T47D (cell line): ENCODE measurements around the gene IGLL5.

ENCODE experiments used
- DNase-seq, 2 experiments: peaks; one replicate each; pipeline versions ENCODE4 v3.0.0 to v3.0.0-alpha.2; 2011 to 2012; ENCODE audit warnings: low read depth in 1 of 2, low spot score in 1 of 2
- JUND ChIP-seq: IDR thresholded peaks from 2 replicates; pipeline ENCODE4 v1.6.1; 2012; ENCODE audit warnings: low read depth
- in situ Hi-C: cut with HindIII; loops from 2 replicates; pipeline ENCODE4 v1.10.0; 2016; ENCODE audit warnings: low sequenced_read_pairs, low pct_unique_long_range_greater_than_20kb

IGLL5 gene

GRCh38 chr22:22853713-22854112 is 33.9 kb upstream of the IGLL5 start:
- DNase-seq = no peak
- TF ChIP-seq JUND = no peak
- in situ Hi-C loops = no loop called here

- no peak for DNase-seq
- no peak for TF ChIP-seq JUND
- in situ Hi-C loops = no loop called here
Measured at GRCh38 chr22:22854466-22854865, 33.1 kb upstream of the IGLL5 start.

GRCh38 chr22:22855085-22855484 is 32.5 kb upstream of the IGLL5 start:
- no peak for TF ChIP-seq JUND
- in situ Hi-C loops = no loop called here
- DNase-seq = no peak

GRCh38 chr22:22855617-22856308 is 31.9 kb upstream of the IGLL5 start:
- in situ Hi-C loops = no loop called here
- no peak for TF ChIP-seq JUND
- DNase-seq = no peak

GRCh38 chr22:22856364-22856763 is 31.3 kb upstream of the IGLL5 start:
- in situ Hi-C loops = no loop called here
- TF ChIP-seq JUND = no peak
- DNase-seq = no peak

- in situ Hi-C loops = no loop called here
- no peak for TF ChIP-seq JUND
Measured at GRCh38 chr22:22856885-22857606, 30.6 kb upstream of the IGLL5 start.

GRCh38 chr22:22857607-22858558 is 29.7 kb upstream of the IGLL5 start:
- no peak for TF ChIP-seq JUND
- in situ Hi-C loops = no loop called here
- DNase-seq = no peak

More at GRCh38 chr22:22856885-22857606, 30.6 kb upstream of the IGLL5 start:
- DNase-seq = no peak

GRCh38 chr22:22858559-22858937 is 29.1 kb upstream of the IGLL5 start:
- no peak for DNase-seq
- TF ChIP-seq JUND = no peak
- in situ Hi-C loops = no loop called here

GRCh38 chr22:22863001-22863400 is 24.6 kb upstream of the IGLL5 start:
- in situ Hi-C loops = no loop called here
- TF ChIP-seq JUND = no peak
- DNase-seq = no peak

GRCh38 chr22:22865311-22866072 is 22.1 kb upstream of the IGLL5 start:
- DNase-seq = no peak
- in situ Hi-C loops = no loop called here
- TF ChIP-seq JUND = no peak

GRCh38 chr22:22866381-22867111 is 21.1 kb upstream of the IGLL5 start:
- no peak for TF ChIP-seq JUND
- in situ Hi-C loops = no loop called here
- DNase-seq = no peak
